GM23338 (cell line): ENCODE results near the gene XYLT1. TPM values are rescaled to one million over a fixed set of nuclear protein-coding genes. Genes with fewer than 3 reads are reported as not detected.

ENCODE experiments used
- ATAC-seq: fragments of 200-7000 bp; cut with Tn5 transposase; 3 replicates; pipeline ENCODE4 v1.9.1; 2020
- DNase-seq: peaks from one replicate; pipeline ENCODE4 v3.0.0-alpha.2; 2015; ENCODE audit warnings: low spot score
- H2AFZ ChIP-seq: fragments of 200-600 bp; sonication (generic); 2 replicates; pipeline ENCODE4 v1.8.0; 2016; ENCODE audit warnings: antibody characterized with exemption, mild to moderate bottlenecking, moderate library complexity
- H3F3A ChIP-seq: fragments of 200-600 bp; sonication (generic); replicated peaks from 2 replicates; pipeline ENCODE4 v1.8.0; 2017; ENCODE audit warnings: antibody characterized with exemption, mixed run types, low read depth
- H3K27ac ChIP-seq: fragments of 200-600 bp; sonication (generic); 2 replicates; pipeline ENCODE4 v1.6.1; 2016; ENCODE audit warnings: low read depth
- H3K27me3 ChIP-seq: fragments of 200-600 bp; sonication (generic); 2 replicates; pipeline ENCODE4 v1.8.0; 2016; ENCODE audit warnings: mild to moderate bottlenecking, mixed run types, moderate library complexity; ENCODE audit not compliant: insufficient read depth
- H3K36me3 ChIP-seq: fragments of 200-600 bp; sonication (generic); 2 replicates; pipeline ENCODE4 v1.8.0; 2016; ENCODE audit warnings: mild to moderate bottlenecking; ENCODE audit not compliant: insufficient read depth
- H3K4me1 ChIP-seq: fragments of 200-600 bp; sonication (generic); 2 replicates; pipeline ENCODE4 v1.8.0; 2016; ENCODE audit warnings: mild to moderate bottlenecking, moderate library complexity; ENCODE audit not compliant: insufficient read depth
- H3K4me2 ChIP-seq: fragments of 200-600 bp; sonication (generic); 2 replicates; pipeline ENCODE4 v1.7.1; 2017; ENCODE audit warnings: mixed run types
- H3K4me3 ChIP-seq: fragments of 200-600 bp; sonication (generic); 2 replicates; pipeline ENCODE4 v1.6.1; 2016; ENCODE audit warnings: mixed run types
- H3K79me2 ChIP-seq: fragments of 200-600 bp; sonication (generic); replicated peaks from 2 replicates; pipeline ENCODE4 v1.8.0; 2017; ENCODE audit warnings: mild to moderate bottlenecking; ENCODE audit not compliant: insufficient read depth
- H3K9me2 ChIP-seq: fragments of 200-600 bp; sonication (generic); 2 replicates; pipeline ENCODE4 v1.8.0; 2017; ENCODE audit not compliant: insufficient read depth
- H4K20me1 ChIP-seq: fragments of 200-600 bp; sonication (generic); replicated peaks from 2 replicates; pipeline ENCODE4 v1.8.0; 2017; ENCODE audit warnings: mild to moderate bottlenecking; ENCODE audit not compliant: insufficient read depth
- H3K27ac Mint-ChIP-seq: 2 replicates; pipeline ENCODE4 v1.8.0; 2020; ENCODE audit warnings: inconsistent platforms, mild to moderate bottlenecking, moderate library complexity, mixed read lengths
- H3K27me3 Mint-ChIP-seq: 3 replicates; pipeline ENCODE4 v1.8.0; 2022; ENCODE audit warnings: low read depth, mild to moderate bottlenecking, moderate library complexity, mixed read lengths, inconsistent platforms; ENCODE audit not compliant: insufficient read depth, poor library complexity
- H3K36me3 Mint-ChIP-seq: 3 replicates; pipeline ENCODE4 v1.8.0; 2021; ENCODE audit warnings: low read depth, mild to moderate bottlenecking, inconsistent platforms, moderate library complexity, mixed read lengths
- H3K4me1 Mint-ChIP-seq: 3 replicates; pipeline ENCODE4 v1.8.0; 2020; ENCODE audit warnings: mild to moderate bottlenecking, inconsistent platforms, mixed read lengths
- H3K4me3 Mint-ChIP-seq: 3 replicates; pipeline ENCODE4 v1.8.0; 2021; ENCODE audit warnings: moderate library complexity, mild to moderate bottlenecking, inconsistent platforms, mixed read lengths
- H3K9me3 Mint-ChIP-seq: 3 replicates; pipeline ENCODE4 v1.8.0; 2020; ENCODE audit warnings: moderate library complexity, mild to moderate bottlenecking, inconsistent platforms, mixed read lengths
- CREB1 ChIP-seq: fragments of 250-450 bp; sonication (Bioruptor Pico); IDR thresholded peaks from 2 replicates; pipeline ENCODE4 v1.5.0; 2020; ENCODE audit warnings: low read depth, mild to moderate bottlenecking, moderate library complexity
- EZH2 ChIP-seq: fragments of 200-600 bp; sonication (generic); IDR thresholded peaks from one replicate; pipeline ENCODE4 v1.8.0; 2017; ENCODE audit warnings: antibody characterized with exemption, mild to moderate bottlenecking, low read depth; ENCODE audit not compliant: unreplicated experiment
- EZH2phosphoT487 ChIP-seq: fragments of 200-600 bp; sonication (generic); IDR thresholded peaks from one replicate; pipeline ENCODE4 v1.8.1; 2018; ENCODE audit warnings: antibody characterized with exemption; ENCODE audit not compliant: unreplicated experiment
- JUNB ChIP-seq: IDR thresholded peaks from one replicate; pipeline ENCODE4 v1.6.1; 2016; ENCODE audit warnings: antibody characterized with exemption; ENCODE audit not compliant: unreplicated experiment
- ZNF114 ChIP-seq: fragments of 250-450 bp; sonication (Bioruptor Pico); IDR thresholded peaks from 2 replicates; pipeline ENCODE4 v1.5.0; 2020; ENCODE audit warnings: mild to moderate bottlenecking, moderate library complexity
- polyA plus RNA-seq: library from polyadenylated mRNA; unstranded; fragments of >200 nt; fragmentation: Nextera tagmentation; extraction: Ambion mirVana; gene quantifications from 2 replicates; pipeline ENCODE4 v1.2.1, GENCODE V29; 2016
- total RNA-seq: library from RNA; depleted of rRNA; stranded (reverse); fragments of >200 nt; shearing (Covaris generic); gene quantifications from 2 replicates; pipeline ENCODE4 v1.2.3, GENCODE V29; 2014
- TF ChIP-seq, protein P1 (sequence below): IDR thresholded peaks from 2 replicates; pipeline ENCODE4 v1.6.1; 2016; ENCODE audit warnings: antibody characterized with exemption
- TF ChIP-seq, protein P2 (sequence below), 2 experiments: fragments of 200-600 bp in 1 of 2; sonication (generic) in 1 of 2; conservative IDR thresholded peaks; 2 replicates each; pipeline versions ENCODE4 v1.5.1 to v1.6.1; 2016 to 2017; ENCODE audit warnings: antibody characterized with exemption in 2 of 2, low read depth in 2 of 2, mild to moderate bottlenecking in 2 of 2, moderate library complexity in 1 of 2
- TF ChIP-seq, protein P3 (sequence below): IDR thresholded peaks from one replicate; pipeline ENCODE4 v1.6.1; 2018; ENCODE audit warnings: antibody characterized with exemption; ENCODE audit not compliant: unreplicated experiment
- TF ChIP-seq, protein P4 (sequence below): fragments of 250-450 bp; sonication (Bioruptor Pico); IDR thresholded peaks from 2 replicates; pipeline ENCODE4 v1.5.0; 2020; ENCODE audit warnings: mild to moderate bottlenecking, moderate library complexity

The XYLT1 gene
- total and polyA plus RNA-seq, 2 experiments from 2014 or later, result 3.5 to 24.7 TPM

DNA sequence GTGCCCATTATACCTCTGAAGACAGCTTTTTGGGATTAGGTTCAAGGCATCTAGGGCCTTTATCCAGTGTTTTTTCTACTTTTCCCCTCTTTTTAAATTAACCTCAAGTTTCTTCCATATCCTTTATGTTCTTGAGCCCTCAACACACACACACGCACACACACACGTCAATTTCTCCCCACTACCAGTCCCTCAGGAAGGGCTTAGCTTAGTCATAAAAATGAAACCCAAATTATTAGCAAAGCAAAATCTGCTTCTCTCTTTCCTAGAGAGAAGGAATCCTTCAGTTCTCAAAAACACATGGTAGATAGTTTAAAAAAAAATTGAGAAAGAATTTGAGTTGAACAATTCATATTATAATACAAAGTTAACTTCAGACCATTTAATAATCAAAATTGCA lies 401.1 kb downstream of the XYLT1 start:
- H3K36me3 Mint-ChIP-seq, result peaks cover 3% of the 10 kb centered on the region
- H2AFZ ChIP-seq, result no peak overlapping the region
- H3K27ac ChIP-seq, result no peak overlapping the region

More for the DNA sequence above, 401.1 kb downstream of the XYLT1 start:
- TF ChIP-seq, protein P1, sequence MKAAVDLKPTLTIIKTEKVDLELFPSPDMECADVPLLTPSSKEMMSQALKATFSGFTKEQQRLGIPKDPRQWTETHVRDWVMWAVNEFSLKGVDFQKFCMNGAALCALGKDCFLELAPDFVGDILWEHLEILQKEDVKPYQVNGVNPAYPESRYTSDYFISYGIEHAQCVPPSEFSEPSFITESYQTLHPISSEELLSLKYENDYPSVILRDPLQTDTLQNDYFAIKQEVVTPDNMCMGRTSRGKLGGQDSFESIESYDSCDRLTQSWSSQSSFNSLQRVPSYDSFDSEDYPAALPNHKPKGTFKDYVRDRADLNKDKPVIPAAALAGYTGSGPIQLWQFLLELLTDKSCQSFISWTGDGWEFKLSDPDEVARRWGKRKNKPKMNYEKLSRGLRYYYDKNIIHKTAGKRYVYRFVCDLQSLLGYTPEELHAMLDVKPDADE, result no peak
- TF ChIP-seq, protein P2, sequence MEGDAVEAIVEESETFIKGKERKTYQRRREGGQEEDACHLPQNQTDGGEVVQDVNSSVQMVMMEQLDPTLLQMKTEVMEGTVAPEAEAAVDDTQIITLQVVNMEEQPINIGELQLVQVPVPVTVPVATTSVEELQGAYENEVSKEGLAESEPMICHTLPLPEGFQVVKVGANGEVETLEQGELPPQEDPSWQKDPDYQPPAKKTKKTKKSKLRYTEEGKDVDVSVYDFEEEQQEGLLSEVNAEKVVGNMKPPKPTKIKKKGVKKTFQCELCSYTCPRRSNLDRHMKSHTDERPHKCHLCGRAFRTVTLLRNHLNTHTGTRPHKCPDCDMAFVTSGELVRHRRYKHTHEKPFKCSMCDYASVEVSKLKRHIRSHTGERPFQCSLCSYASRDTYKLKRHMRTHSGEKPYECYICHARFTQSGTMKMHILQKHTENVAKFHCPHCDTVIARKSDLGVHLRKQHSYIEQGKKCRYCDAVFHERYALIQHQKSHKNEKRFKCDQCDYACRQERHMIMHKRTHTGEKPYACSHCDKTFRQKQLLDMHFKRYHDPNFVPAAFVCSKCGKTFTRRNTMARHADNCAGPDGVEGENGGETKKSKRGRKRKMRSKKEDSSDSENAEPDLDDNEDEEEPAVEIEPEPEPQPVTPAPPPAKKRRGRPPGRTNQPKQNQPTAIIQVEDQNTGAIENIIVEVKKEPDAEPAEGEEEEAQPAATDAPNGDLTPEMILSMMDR (conservative IDR thresholded peaks at IDR 0.05; ENCODE audit: low read depth in 2 of 2), result no peak
- TF ChIP-seq EZH2phosphoT487 (no peak), EZH2 (no peak), JUNB (no peak), ZNF114 (no peak), CREB1 (no peak)
- TF ChIP-seq, protein P3, sequence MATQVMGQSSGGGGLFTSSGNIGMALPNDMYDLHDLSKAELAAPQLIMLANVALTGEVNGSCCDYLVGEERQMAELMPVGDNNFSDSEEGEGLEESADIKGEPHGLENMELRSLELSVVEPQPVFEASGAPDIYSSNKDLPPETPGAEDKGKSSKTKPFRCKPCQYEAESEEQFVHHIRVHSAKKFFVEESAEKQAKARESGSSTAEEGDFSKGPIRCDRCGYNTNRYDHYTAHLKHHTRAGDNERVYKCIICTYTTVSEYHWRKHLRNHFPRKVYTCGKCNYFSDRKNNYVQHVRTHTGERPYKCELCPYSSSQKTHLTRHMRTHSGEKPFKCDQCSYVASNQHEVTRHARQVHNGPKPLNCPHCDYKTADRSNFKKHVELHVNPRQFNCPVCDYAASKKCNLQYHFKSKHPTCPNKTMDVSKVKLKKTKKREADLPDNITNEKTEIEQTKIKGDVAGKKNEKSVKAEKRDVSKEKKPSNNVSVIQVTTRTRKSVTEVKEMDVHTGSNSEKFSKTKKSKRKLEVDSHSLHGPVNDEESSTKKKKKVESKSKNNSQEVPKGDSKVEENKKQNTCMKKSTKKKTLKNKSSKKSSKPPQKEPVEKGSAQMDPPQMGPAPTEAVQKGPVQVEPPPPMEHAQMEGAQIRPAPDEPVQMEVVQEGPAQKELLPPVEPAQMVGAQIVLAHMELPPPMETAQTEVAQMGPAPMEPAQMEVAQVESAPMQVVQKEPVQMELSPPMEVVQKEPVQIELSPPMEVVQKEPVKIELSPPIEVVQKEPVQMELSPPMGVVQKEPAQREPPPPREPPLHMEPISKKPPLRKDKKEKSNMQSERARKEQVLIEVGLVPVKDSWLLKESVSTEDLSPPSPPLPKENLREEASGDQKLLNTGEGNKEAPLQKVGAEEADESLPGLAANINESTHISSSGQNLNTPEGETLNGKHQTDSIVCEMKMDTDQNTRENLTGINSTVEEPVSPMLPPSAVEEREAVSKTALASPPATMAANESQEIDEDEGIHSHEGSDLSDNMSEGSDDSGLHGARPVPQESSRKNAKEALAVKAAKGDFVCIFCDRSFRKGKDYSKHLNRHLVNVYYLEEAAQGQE, result no peak
- TF ChIP-seq, protein P4, sequence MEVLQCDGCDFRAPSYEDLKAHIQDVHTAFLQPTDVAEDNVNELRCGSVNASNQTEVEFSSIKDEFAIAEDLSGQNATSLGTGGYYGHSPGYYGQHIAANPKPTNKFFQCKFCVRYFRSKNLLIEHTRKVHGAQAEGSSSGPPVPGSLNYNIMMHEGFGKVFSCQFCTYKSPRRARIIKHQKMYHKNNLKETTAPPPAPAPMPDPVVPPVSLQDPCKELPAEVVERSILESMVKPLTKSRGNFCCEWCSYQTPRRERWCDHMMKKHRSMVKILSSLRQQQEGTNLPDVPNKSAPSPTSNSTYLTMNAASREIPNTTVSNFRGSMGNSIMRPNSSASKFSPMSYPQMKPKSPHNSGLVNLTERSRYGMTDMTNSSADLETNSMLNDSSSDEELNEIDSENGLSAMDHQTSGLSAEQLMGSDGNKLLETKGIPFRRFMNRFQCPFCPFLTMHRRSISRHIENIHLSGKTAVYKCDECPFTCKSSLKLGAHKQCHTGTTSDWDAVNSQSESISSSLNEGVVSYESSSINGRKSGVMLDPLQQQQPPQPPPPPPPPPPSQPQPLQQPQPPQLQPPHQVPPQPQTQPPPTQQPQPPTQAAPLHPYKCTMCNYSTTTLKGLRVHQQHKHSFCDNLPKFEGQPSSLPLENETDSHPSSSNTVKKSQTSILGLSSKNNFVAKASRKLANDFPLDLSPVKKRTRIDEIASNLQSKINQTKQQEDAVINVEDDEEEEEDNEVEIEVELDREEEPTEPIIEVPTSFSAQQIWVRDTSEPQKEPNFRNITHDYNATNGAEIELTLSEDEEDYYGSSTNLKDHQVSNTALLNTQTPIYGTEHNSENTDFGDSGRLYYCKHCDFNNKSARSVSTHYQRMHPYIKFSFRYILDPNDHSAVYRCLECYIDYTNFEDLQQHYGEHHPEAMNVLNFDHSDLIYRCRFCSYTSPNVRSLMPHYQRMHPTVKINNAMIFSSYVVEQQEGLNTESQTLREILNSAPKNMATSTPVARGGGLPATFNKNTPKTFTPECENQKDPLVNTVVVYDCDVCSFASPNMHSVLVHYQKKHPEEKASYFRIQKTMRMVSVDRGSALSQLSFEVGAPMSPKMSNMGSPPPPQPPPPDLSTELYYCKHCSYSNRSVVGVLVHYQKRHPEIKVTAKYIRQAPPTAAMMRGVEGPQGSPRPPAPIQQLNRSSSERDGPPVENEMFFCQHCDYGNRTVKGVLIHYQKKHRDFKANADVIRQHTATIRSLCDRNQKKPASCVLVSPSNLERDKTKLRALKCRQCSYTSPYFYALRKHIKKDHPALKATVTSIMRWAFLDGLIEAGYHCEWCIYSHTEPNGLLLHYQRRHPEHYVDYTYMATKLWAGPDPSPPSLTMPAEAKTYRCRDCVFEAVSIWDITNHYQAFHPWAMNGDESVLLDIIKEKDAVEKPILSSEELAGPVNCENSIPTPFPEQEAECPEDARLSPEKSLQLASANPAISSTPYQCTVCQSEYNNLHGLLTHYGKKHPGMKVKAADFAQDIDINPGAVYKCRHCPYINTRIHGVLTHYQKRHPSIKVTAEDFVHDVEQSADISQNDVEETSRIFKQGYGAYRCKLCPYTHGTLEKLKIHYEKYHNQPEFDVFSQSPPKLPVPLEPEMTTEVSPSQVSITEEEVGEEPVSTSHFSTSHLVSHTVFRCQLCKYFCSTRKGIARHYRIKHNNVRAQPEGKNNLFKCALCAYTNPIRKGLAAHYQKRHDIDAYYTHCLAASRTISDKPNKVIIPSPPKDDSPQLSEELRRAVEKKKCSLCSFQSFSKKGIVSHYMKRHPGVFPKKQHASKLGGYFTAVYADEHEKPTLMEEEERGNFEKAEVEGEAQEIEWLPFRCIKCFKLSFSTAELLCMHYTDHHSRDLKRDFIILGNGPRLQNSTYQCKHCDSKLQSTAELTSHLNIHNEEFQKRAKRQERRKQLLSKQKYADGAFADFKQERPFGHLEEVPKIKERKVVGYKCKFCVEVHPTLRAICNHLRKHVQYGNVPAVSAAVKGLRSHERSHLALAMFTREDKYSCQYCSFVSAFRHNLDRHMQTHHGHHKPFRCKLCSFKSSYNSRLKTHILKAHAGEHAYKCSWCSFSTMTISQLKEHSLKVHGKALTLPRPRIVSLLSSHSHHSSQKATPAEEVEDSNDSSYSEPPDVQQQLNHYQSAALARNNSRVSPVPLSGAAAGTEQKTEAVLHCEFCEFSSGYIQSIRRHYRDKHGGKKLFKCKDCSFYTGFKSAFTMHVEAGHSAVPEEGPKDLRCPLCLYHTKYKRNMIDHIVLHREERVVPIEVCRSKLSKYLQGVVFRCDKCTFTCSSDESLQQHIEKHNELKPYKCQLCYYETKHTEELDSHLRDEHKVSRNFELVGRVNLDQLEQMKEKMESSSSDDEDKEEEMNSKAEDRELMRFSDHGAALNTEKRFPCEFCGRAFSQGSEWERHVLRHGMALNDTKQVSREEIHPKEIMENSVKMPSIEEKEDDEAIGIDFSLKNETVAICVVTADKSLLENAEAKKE (CRISPR knock-in tag), result no peak
- Mint-ChIP-seq H3K27me3 (peaks cover 4% of the 10 kb centered on the region), H3K27ac (no peak overlapping the region), H3K9me3 (peaks cover 3% of the 10 kb centered on the region; the same call in 1 of the 3 replicates), H3K4me1 (peaks cover 27% of the 10 kb centered on the region), H3K4me3 (no peak overlapping the region)
- no peak for DNase-seq
- Histone ChIP-seq H4K20me1 (no peaks in the 10 kb centered on the region), H3K9me2 (peaks cover 4% of the 10 kb centered on the region; the same call in 1 of the 2 replicates), H3K4me3 (no peak overlapping the region), H3F3A (no peaks in the 10 kb centered on the region), H3K36me3 (no peaks in the 10 kb centered on the region), H3K79me2 (no peaks in the 10 kb centered on the region), H3K4me2 (no peak overlapping the region), H3K4me1 (peaks cover 14% of the 10 kb centered on the region), H3K27me3 (no peaks in the 10 kb centered on the region)
- ATAC-seq, result no peak
